Measurements from ENCODE around the gene MAP3K7.

Gene MAP3K7

DNA sequence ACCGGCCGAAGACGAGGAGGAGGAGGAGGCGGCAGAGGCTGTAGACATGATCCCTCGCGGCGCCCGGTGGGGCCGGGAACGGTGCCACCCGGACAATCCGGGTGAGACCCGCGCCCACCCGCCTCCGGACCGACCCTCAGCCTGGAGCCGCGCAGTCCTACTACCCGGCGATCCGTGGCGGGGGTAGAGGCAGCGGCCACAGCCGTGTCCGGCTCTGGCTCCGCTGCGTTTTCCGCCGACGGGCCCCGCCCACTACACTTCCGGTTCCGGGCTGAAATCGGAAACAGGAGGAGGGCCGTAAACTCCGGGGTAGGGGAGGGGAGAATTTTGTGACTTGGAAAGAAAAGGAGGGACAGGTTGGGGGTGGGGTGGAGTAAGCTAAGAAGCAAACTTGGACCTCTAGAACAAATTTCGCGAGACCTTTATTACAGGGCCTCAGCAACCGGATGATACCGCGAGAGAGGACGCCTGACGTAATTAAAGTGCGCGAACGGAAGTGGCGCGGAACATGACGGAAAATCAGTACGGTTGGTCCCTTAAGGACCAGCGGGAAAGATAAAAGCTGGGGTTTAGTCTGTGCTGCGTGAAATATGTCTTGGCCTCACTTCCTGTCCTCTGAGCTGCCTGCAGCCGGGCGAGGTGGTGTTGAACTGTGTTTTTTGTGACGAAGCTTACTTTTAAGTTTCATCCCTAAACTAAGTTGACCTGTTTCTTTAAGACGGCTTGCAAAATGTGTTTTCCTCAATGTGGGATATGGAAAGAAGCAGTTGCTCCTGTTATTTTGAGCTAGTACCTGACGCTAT is at the start of gene MAP3K7:
Gene MAP3K7 (minus strand): TSS at position 237 of the 803 bp plus-strand sequence. CDS start 189 bp downstream, at position 48.
- DNase-seq = peak; percentile 96

DNA sequence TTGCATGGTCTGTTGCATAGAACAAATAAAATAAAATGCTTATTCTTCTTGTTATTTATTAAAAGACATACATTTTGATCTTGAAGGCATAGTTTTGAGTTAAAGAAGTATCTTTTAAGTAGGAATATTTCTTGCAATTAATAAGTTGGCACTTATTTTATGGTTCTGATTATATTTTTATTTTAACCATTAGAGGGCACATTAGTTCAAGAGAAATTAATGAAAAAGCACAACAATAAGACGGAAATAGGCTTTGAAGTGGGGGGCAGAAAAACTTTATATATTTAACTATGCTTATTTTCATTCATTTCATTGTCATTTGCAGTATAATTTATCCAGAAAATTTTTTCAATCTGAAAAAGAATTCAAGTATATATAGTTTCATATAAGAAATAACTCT is 44.2 kb upstream of the MAP3K7 start:
- no peak for DNase-seq

DNA sequence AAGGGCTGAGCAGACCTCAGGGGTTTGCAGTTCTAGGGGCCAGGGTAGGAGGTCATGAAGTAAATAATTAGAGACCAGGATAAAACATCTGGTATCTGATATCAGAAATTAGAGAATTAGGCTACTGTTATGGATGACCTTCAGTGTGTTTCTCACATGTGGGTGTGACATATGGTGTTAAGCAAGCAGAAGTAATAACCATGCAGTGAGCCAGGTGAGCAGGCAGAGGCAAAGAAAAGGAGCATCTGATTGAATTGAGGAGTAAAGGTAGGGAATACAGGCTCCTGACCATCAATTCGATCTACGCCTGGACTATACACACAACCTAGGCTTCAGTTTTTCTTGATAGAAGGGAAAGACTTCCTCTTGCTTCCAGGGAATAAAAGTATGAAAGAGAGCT is 34.7 kb upstream of the MAP3K7 start:
- no peak for DNase-seq

DNA sequence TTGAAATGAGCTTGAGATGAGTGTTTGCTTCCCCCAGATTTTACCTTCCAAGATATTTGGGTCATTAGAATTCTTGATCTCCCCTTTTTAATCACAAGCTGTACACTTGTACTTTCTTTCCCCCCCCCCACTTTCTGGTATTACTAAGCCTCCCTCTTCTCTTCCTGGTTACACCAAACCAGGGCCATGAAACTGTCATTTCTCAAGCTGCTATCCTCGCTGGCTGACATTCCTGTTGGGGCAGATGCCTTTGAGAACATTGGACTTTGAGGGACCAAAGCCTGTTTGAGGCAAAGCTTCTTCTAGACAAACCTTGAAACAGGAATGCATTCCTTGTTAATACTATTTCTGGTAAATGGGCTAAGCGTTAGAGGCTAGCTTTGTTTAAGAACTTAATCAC is 32.3 kb upstream of the MAP3K7 start:
- DNase-seq = no peak

DNA sequence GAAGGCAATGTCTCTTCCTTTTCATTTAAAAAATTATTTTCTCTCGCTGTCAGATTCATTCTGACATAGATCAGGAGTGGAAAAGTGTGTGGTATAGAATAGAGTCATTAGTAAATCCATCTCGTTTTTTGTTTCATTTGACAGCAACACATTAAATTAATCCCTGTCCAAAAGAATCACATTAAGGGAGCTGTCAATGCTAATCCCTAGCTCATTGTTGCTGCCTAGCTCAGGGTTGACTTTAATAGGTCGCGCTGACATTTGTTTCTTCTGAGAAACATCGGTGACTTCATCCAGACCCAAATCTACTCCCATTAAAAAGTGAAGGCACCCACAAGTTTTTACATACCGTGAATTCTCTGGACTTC is 25.4 kb upstream of the MAP3K7 start:
- no peak for DNase-seq

DNA sequence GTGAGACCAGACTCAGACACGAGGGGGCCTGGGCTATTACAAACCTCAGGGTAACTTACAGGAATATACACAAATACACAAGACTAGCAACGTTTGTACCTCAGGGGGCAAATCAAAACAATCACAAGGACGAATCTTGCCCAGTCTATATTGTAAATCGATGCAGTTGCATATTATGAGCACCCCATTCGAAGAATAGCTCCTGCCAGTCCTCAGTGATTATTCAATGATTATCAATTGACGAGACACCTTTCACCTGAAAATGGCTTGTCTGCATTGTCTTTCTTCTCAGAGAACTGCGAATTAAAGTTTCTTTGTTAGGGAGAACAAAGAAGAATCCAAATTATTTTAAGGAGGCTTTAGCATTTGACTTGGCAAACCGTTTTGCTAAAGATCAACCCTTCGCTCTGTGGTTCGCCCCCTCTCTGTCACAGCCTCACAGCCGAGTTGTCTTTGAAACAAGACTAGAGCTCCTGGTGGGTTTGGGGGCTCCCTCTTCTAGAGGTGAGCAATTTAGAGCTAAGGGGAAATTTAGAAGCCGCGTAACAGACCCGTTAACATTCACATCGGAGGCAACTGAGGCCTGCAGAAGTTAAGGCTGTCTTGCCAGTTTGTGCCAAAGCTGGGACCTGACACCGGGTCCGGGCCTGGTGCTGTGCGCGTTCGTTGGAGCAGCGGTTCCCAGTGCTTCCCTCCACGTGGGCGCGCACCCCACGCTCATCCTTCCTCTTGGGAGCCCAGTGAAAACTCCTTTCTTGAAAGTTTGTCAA is 24.9 kb upstream of the MAP3K7 start:
- peak; percentile 24 for DNase-seq

DNA sequence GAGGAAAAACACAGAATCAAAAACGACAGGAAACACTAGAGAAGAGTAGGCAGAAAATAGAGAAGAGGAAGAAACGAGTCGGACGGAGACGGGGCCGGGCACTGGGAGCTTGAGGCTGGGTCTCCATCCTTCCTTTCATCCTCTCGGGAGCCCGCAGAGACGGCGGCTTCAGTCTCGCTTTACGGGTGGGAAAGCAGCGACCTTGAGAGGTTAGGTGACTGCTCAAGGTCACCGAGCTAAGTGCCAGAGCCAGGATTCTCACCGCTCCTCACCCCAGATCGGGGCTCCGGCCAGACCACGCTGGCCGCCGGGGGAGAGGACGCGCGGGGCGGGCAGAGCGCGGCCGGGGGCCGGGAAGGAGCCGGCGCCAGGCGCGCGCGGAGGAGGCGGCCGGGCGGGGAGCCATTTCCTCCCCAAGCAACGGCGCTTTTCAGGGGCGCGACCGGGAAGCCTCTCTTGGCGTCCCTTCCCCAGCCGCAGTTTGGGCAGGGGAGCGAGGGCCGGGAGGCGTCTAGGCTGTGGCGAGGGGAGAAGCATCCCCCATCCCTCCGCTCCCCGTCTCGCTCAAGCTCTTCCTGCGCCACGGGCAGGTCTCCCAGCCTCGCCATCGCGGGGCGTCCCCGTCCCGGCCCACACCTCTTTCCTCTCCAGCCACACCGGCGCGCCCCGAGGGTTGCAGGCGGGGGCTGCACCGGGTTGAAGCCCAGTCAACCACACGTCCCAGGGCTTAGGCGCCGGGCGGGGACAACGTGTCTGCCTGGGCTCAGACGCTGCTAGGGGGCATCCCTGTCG is 24.1 kb upstream of the MAP3K7 start:
- DNase-seq = peak; percentile 82

DNA sequence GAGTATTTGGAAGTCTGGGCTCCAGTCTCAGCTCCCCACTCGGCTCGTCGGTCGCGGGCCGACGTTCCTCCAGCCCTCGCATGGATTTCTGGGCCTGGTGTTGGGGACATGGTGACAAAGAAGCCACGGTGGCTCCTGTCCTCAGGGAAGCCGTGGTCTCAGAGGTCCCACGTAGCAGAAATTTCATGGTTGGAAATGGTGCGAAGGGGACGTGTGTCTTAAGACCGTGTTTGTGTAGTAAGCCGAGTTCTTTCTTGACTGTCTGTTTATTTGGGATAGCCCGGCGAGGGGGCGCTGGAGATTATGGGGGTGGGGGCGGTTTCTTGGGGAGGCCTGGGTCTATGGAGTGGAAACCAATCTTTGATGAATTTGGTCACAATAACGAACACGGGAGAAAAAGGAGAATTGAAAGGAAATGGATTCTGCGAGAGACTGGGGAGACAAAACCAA is 23.5 kb upstream of the MAP3K7 start:
- peak; percentile 50 for DNase-seq

DNA sequence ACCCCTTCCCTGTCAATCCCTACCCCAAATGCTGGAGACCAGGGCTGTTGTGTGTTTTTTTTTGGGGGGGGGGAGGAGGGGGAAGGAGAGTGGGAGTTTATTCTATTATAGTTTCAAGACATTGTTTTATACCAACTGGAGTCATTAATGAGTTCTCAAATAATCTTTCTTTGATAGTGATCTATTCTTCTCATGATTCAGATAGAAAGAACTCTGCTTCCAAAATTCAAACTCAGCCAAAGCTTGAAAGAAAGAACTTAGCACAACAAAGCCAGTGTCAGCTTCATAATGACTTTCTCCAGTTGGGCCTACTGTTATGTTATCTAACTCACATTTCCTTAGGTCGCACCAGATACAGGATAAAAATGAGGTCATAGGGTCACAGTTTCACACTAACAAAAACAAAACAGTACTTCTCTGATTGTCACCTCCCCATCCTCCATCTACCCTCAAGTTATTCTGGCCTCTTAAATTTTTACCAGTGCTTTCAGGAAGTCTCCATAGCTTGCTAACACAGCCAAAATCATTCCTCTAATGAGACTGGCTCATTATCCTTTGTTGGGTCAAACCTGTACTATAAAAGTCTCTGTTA is 19.0 kb upstream of the MAP3K7 start:
- no peak for DNase-seq

DNA sequence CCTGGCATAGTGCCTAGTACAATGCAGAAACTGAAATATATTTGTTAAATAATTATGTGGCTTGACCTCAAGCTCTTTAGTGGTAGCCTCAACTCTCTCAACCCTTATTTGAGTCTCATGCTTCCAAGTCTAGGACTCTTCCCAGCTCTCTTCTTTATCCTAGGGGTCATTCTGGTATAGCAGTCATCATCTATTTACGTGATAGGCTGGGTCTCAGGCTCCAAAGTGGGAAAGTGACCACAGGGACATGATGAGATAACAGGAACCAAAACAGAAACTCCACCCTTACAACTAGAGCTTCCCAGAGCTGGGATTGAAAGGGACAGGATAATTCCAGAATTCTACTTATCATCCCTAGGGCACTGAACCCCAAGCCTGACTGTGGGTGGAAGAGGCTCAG is 17.7 kb upstream of the MAP3K7 start:
- DNase-seq = no peak

DNA sequence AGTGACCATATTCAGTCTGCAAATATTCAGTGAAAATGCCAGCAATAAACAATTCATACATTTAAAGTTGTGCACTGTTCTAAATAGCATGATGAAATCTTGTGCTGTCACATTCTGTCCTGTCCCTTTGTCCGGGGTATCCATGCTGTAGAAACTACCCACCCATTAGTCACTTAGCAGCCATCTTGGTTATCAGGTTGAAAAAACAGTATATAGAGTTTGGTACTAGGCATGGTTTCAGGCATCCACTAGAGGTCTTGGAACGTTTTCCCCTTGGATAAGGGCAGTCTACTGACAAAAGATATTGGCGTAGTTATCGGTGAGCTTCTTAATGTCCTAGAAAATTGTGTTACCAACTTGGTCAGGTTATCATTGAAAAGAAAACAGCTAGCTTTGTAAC is 12.3 kb upstream of the MAP3K7 start:
- no peak for DNase-seq

DNA sequence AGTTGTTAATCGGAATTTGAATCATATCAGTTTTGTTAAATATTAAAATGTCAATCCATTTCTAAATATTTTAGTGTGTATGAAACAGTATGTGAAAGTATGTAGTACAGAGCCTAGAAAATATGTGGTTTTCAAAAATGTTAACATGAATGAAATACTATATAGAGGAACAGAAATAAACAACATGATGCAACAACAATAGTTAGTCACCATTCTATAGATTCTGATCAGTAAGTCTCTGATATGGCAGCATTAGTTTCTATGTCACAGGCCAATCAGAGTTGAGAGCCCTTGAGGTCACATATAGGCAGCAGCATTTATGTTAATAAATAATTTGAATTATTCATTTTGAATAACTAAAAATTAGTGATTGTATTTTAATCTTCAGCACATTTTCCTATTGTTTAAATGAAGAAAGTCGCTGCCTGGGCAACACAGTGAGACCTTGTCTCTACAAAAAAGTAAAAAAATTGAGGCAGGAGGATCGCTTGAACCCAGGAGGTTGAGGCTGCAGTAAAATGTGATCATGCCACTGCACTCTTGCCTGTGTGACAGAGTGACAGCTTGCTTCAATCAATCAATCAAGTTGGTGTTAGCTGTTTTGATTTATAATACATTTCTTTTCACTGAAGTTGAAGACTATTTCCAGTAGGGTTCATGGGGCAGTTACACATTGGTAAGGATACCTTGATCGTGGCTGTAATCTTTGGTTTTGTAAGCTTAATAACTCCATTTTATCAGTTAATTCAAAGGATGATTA is 11.5 kb upstream of the MAP3K7 start:
- DNase-seq = no peak

DNA sequence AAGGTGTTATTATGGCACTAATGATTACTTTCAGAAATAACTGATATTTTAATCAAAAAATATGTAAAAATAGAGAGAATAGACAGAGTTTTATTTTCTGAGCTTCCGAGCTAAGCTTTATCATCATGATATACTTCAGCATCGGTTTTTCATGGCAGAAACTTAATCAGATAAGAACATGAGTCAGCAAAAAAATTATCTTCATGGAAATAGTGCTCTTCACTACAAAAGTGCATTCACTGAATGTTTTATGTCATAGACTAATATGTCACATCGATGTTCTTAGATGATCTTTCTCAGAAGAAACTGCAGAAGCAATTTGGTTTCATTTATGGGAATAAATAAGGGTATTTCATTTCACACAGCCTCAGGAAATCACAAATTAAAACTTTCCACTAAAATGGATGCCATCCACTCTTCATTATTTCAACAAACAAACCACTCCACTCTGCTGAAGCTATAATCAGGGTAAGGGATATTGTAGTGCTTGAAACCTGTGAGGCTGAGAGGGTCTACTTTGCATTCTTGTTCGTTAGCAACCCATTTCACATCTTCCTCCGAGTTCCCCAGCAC is 10.2 kb upstream of the MAP3K7 start:
- no peak for DNase-seq

DNA sequence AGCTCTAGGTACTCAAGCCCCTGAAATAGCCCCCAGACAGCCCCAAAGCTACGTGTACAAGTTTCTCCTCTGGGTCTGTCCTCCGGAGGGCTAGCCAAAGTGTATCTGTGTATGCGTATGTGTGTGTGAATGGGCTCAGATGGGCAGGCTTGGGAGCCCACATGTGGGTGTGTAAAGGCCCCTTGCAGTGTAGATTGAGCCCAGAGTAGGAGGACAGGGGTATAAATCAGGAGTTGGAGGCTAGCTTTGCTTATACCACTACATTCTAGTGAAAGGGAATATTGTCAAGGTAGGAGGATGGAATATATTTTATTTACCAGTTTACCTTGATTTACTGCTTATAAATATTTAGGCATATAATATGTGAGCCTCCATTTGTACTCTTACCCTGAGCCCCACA is 9.0 kb upstream of the MAP3K7 start:
- no peak for DNase-seq

DNA sequence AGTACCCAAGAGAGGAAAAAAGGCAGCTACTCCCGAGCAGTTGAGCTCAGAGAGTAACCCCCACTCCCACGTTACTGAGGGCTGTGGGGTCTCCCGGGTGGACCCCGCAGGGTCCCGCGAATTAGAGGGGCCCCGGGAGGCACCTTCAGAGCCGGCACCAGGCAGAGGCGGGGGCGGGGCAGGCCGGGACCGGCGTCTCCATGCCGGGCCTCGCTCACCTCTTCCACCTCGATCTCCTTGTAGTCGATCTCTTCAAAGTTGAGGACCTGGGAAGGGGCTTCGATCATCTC is 381 bp downstream of the MAP3K7 start:
- no peak for DNase-seq

DNA sequence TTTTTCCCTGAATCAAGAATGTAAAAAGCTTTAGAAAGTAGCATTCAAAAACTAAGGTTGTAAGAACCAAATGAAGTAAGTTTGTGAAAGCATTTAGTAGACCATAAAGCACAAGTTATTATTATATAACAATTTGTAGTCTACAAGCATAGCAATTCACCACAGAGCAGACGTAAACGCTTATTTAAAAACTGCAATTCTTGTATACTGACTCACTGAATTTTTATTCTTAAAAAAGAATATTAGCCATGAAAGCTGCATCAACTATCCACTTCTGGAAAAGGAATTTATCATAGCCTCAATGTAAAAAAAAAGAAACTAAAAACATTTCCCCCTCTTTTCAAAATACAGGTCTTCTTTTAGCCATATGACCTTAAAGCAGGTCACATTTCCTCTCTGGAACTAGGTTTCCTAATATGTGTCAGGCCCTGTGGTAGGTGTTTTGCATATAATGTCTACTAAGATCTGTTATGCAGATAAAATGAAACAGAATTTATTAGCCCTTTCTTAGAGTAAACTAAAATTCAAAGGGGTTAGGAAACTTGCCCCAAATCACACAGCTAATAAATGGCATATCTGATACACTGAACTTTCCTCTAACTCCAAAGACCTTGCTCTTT is 2.1 kb downstream of the MAP3K7 start:
- DNase-seq = no peak

DNA sequence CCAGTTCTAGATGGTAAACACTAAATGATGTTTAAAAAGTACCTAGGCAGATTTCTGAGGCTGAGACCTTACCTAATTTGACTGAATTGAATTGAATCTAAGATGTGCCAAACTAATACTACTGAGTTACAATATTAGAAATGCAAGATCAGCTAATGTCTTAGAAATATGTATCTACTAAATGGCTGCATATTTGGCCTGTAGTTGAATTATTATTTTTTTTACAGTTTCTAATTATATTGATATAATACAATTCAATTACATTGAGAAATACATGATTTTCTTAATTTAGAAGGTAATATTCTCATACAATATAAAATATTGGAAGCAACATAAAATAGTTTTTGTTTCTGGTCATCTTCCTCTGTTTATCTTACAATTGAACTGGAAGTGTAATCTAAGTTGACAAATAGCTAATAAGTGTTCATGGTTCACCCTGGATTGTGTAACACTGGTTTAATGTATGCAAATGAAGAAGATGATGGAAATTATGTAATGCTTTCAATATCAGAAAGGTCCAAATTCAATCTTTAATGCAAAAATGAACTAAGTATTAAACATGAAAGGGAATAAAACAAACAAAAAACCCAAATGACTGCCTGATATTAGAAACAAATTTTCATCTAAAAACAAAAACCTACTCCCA is 2.9 kb downstream of the MAP3K7 start:
- no peak for DNase-seq

DNA sequence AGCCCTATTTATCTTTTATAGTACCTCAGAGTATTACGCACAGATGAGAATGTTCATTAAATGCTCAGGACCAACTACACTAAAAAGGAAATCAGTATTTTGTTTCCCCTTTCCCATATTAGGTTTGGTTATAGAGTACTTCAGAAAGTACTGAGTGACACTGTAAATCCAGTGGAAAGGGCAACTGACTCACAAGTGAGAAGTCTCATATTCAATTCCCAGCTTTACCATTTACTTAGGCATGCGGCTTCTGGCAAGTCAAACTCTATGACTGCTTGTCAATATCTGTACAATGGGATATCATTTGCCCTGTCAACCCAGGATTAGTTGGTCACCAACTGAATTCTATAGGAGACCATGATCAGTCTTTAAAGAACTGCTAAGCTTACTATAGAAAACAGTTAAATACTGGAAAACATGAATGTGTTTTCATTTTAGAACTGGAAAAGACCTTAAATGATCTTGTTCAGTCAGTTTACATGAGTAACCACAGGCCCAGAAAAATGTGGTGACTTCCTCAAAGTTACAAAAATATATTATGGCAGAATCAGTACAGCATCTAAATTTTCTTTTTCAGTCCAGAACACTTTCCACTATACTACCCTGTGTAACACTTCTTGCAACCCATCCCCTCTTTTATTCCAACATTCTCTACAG is 3.6 kb downstream of the MAP3K7 start:
- no peak for DNase-seq

DNA sequence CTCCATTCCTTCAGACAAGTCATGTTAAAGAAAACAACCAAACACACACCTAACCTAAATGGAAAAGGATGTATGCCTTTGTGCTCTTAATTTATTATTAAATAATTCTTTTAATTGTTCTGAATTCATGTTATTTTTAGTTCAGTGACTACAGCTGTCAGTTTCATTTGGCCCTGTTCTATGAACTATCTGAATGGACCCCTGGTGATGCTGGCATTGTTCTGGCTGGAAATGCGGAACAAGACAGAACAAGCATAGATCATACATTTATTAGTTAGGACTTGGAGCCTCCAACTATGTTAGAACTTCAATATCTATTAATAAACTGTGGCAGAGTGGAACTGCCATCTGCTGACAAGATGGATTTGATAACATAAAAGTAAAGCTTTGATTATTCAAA is 5.7 kb downstream of the MAP3K7 start:
- DNase-seq = no peak

DNA sequence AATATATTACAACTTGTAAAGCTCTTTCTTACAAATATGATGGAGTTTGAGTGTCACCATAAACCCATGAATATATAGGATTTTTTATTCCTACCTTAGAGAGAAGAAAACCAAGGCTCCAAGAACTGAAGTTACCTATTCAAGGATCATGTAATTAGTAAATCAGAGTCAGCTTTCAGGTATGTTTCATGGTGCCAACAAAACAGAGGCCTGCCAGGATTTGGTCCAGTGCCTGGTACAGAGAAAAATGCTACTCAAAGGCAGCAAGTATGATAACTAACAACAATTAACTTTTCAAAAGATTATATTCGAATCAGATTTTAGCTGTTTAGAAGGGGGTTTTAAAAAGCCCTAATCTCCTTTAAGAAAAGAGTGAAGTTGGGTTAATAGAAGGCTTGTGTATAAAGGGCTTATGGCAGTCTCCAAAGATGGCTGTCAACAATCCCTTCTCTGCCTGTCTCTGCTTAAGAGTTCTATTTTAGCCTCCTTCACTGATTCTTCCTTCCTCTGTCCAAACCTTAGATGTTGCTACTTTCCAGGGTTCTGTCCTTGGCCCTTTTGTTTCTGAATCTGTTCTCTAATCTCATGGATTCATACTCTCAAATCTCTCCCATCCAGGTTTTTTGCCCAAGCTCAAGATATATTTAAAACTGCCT is 7.8 kb downstream of the MAP3K7 start:
- DNase-seq = no peak

Data from left hindlimb (tissue), 1 donor.